SK-N-MC (cell line): ENCODE measurements around the gene ITGB6.

Source experiments
- EZH2 ChIP-seq: fragments of 200-600 bp; sonication (generic); IDR thresholded peaks from one replicate; pipeline ENCODE4 v1.6.1; 2017; ENCODE audit warnings: antibody characterized with exemption
- FOXP2 ChIP-seq: optimal IDR thresholded peaks from 2 replicates; pipeline ENCODE3; 2011; ENCODE audit warnings: mild to moderate bottlenecking, moderate library complexity; ENCODE audit not compliant: insufficient read depth; ENCODE audit errors: extremely low read length, control extremely low read depth
- POLR2AphosphoS5 ChIP-seq: IDR thresholded peaks from 2 replicates; pipeline ENCODE4 v1.6.1; 2012; ENCODE audit warnings: mild to moderate bottlenecking, low read depth, low read length, borderline replicate concordance

- TF ChIP-seq POLR2AphosphoS5 (no peak), EZH2 (no peak), FOXP2 (no peak)
These were observed 144.9 kb downstream of the ITGB6 start for GRCh38 chr2:160054984-160055725.
